Limb (tissue), 2 donors: Measurements from ENCODE around the gene NOTO.
A peak's percentile ranks its signal among the peaks of the same experiment; 100 is the strongest.

Experiments used
- DNase-seq, 2 donors: peaks; one replicate each; pipeline ENCODE4 v3.0.0-alpha.2; 2016; ENCODE audit errors: extremely low spot score in 2 of 2

The NOTO gene

GRCh38 chr2:73233932-73234832 is 31.8 kb downstream of the NOTO start, which contains the start of gene CCT7:
Gene CCT7, plus strand, starts transcription at chr2:73234308. Its CDS starts 71 bp downstream, at chr2:73234379.
- DNase-seq = peak; percentile 90 to 91

GRCh38 chr2:73235315-73236028 is 33.1 kb downstream of the NOTO start:
- no peak for DNase-seq

GRCh38 chr2:73237168-73237567 is 34.8 kb downstream of the NOTO start:
- DNase-seq = no peak

GRCh38 chr2:73238149-73238548 is 35.8 kb downstream of the NOTO start:
- no peak for DNase-seq

GRCh38 chr2:73238976-73239375 is 36.6 kb downstream of the NOTO start:
- no peak for DNase-seq

GRCh38 chr2:73239776-73240175 is 37.4 kb downstream of the NOTO start:
- no peak for DNase-seq

- DNase-seq = no peak
Observed at GRCh38 chr2:73243884-73244570, 41.7 kb downstream of the NOTO start.

- DNase-seq = no peak
Observed at GRCh38 chr2:73244580-73244979, 42.2 kb downstream of the NOTO start.

- DNase-seq = no peak
Observed at GRCh38 chr2:73246850-73247249, 44.5 kb downstream of the NOTO start.

- DNase-seq = no peak
Observed at GRCh38 chr2:73249636-73250035, 47.3 kb downstream of the NOTO start.

- no peak for DNase-seq
Observed at GRCh38 chr2:73250872-73251846, 48.8 kb downstream of the NOTO start.

GRCh38 chr2:73252238-73253027 is 50.1 kb downstream of the NOTO start:
- no peak for DNase-seq

GRCh38 chr2:73253400-73253799 is 51.0 kb downstream of the NOTO start:
- no peak for DNase-seq

- no peak for DNase-seq
Observed at GRCh38 chr2:73253901-73254300, 51.5 kb downstream of the NOTO start.

GRCh38 chr2:73254343-73255006 is 52.1 kb downstream of the NOTO start:
- no peak for DNase-seq

GRCh38 chr2:73255007-73255644 is 52.8 kb downstream of the NOTO start:
- DNase-seq = no peak

GRCh38 chr2:73255907-73256617 is 53.7 kb downstream of the NOTO start:
- no peak for DNase-seq

- no peak for DNase-seq
Observed at GRCh38 chr2:73256618-73256922, 54.2 kb downstream of the NOTO start.

- no peak for DNase-seq
Observed at GRCh38 chr2:73257021-73257420, 54.6 kb downstream of the NOTO start.
